Liver (tissue), 9 donors: ENCODE results near the gene DDX24. TPM values are rescaled to one million over a fixed set of nuclear protein-coding genes. Genes with fewer than 3 reads are reported as not detected.

Experiments used
- DNase-seq: peaks from one replicate; pipeline ENCODE4 v3.0.0-alpha.2; 2017; ENCODE audit warnings: low spot score
- H3K27ac ChIP-seq, 2 donors: one replicate each; pipeline ENCODE4 v1.7.0; 2013; ENCODE audit warnings: inconsistent platforms in 2 of 2, low read length in 2 of 2, control low read depth in 1 of 2, low read depth in 1 of 2, mild to moderate bottlenecking in 1 of 2
- H3K27me3 ChIP-seq, 4 donors: one replicate each; pipeline versions ENCODE4 v1.6.1 to v1.7.0; 2013; ENCODE audit warnings: low read length in 3 of 4, inconsistent platforms in 1 of 4, mild to moderate bottlenecking in 1 of 4, moderate library complexity in 1 of 4; ENCODE audit not compliant: control insufficient read depth in 4 of 4, insufficient read depth in 4 of 4
- H3K36me3 ChIP-seq, 4 donors: one replicate each; pipeline versions ENCODE4 v1.6.1 to v1.7.0; 2013; ENCODE audit warnings: low read length in 3 of 4, mild to moderate bottlenecking in 3 of 4, low read depth in 1 of 4, moderate library complexity in 1 of 4; ENCODE audit not compliant: control insufficient read depth in 4 of 4, insufficient read depth in 3 of 4
- H3K4me1 ChIP-seq, 4 donors: one replicate each; pipeline versions ENCODE4 v1.6.1 to v1.7.0; 2013; ENCODE audit warnings: low read length in 3 of 4, mild to moderate bottlenecking in 3 of 4, moderate library complexity in 1 of 4; ENCODE audit not compliant: control insufficient read depth in 4 of 4, insufficient read depth in 4 of 4
- H3K4me3 ChIP-seq, 3 donors: one replicate each; pipeline versions ENCODE4 v1.6.1 to v1.7.0; 2013; ENCODE audit warnings: low read length in 3 of 3, control low read depth in 1 of 3, low read depth in 1 of 3, mild to moderate bottlenecking in 1 of 3
- H3K9ac ChIP-seq, 2 donors: one replicate each; pipeline ENCODE4 v1.7.0; 2013; ENCODE audit warnings: low read length in 2 of 2, mild to moderate bottlenecking in 2 of 2, moderate library complexity in 2 of 2, control low read depth in 1 of 2, low read depth in 1 of 2
- H3K9me3 ChIP-seq, 4 donors: one replicate each; pipeline versions ENCODE4 v1.6.1 to v1.7.0; 2013; ENCODE audit warnings: low read length in 3 of 4; ENCODE audit not compliant: control insufficient read depth in 4 of 4
- EGR1 ChIP-seq, 2 donors: IDR thresholded peaks; 2 replicates each; pipeline ENCODE4 v1.6.1; 2016 to 2018; ENCODE audit warnings: antibody characterized with exemption in 2 of 2, low read depth in 2 of 2
- FOXA2 ChIP-seq: IDR thresholded peaks from 2 replicates; pipeline ENCODE4 v1.6.1; 2016; ENCODE audit warnings: antibody characterized with exemption
- GABPA ChIP-seq, 2 donors: IDR thresholded peaks in 1 of 2; conservative IDR thresholded peaks in 1 of 2; 2 replicates each; pipeline ENCODE4 v1.6.1; 2016; ENCODE audit warnings: antibody characterized with exemption in 2 of 2, mild to moderate bottlenecking in 1 of 2, moderate library complexity in 1 of 2
- HNF4A ChIP-seq, 2 donors: conservative IDR thresholded peaks; 2 replicates each; pipeline ENCODE4 v1.6.1; 2016; ENCODE audit warnings: antibody characterized with exemption in 2 of 2, mild to moderate bottlenecking in 2 of 2
- HNF4G ChIP-seq: IDR thresholded peaks from 2 replicates; pipeline ENCODE4 v1.6.1; 2016; ENCODE audit warnings: antibody characterized with exemption
- JUND ChIP-seq, 2 donors: IDR thresholded peaks; 2 replicates each; pipeline ENCODE4 v1.6.1; 2016; ENCODE audit warnings: antibody characterized with exemption in 2 of 2
- NR2F2 ChIP-seq: IDR thresholded peaks from 2 replicates; pipeline ENCODE4 v1.6.1; 2016; ENCODE audit warnings: antibody characterized with exemption
- RAD21 ChIP-seq, 2 donors: IDR thresholded peaks; 2 replicates each; pipeline ENCODE4 v1.6.1; 2016; ENCODE audit warnings: antibody characterized with exemption in 2 of 2, mild to moderate bottlenecking in 2 of 2
- RXRA ChIP-seq, 2 donors: IDR thresholded peaks; 2 replicates each; pipeline ENCODE4 v1.6.1; 2017 to 2018; ENCODE audit warnings: antibody characterized with exemption in 2 of 2, mild to moderate bottlenecking in 1 of 2
- TAF1 ChIP-seq: conservative IDR thresholded peaks from 2 replicates; pipeline ENCODE4 v1.6.1; 2016; ENCODE audit warnings: antibody characterized with exemption, mild to moderate bottlenecking
- YY1 ChIP-seq: IDR thresholded peaks from 2 replicates; pipeline ENCODE4 v1.6.1; 2016; ENCODE audit warnings: antibody characterized with exemption, mild to moderate bottlenecking
- WGBS: extraction: QIAGEN DNeasy Blood & Tissue Kit; methylation state at CpG from one replicate; pipeline ENCODE4 v1.1.7; 2013; 5-methylcytosine and 5-hydroxymethylcytosine counted together
- polyA plus RNA-seq, 2 donors: library from polyadenylated mRNA; stranded (reverse) in 1 of 2; unstranded in 1 of 2; fragments of 200-250 nt in 1 of 2; fragments of >200 nt in 1 of 2; fragmentation: Nextera tagmentation in 1 of 2; extraction: Ambion mirVana in 1 of 2; gene quantifications; one replicate each; pipeline versions ENCODE4 v1.2.1 to v1.2.3, GENCODE V29; 2013 to 2015
- total RNA-seq, 2 donors: library from RNA; depleted of rRNA; stranded (reverse); fragments of >200 nt; gene quantifications; one replicate each; pipeline ENCODE4 v1.2.3, GENCODE V29; 2014
- TF ChIP-seq, protein P1 (sequence below): IDR thresholded peaks from 2 replicates; pipeline ENCODE4 v1.6.1; 2016; ENCODE audit warnings: antibody characterized with exemption, mild to moderate bottlenecking
- TF ChIP-seq, protein P2 (sequence below): IDR thresholded peaks from 2 replicates; pipeline ENCODE4 v1.6.1; 2016; ENCODE audit warnings: antibody characterized with exemption
- TF ChIP-seq, protein P3 (sequence below): fragments of 150-350 bp; IDR thresholded peaks from 2 replicates; pipeline ENCODE4 v1.5.1; 2017; ENCODE audit warnings: improper control_type of control experiment, low read depth, low read length; ENCODE audit not compliant: missing input control
- TF ChIP-seq, protein P4 (sequence below): IDR thresholded peaks from 2 replicates; pipeline ENCODE4 v1.6.1; 2016; ENCODE audit warnings: antibody characterized with exemption
- TF ChIP-seq, protein P5 (sequence below): IDR thresholded peaks from 2 replicates; pipeline ENCODE4 v1.6.1; 2016; ENCODE audit warnings: antibody characterized with exemption
- donor health status: healthy.
- donor health status: healthy.
- donor health status: healthy.
- donor health status: healthy.
- donor health status: healthy.

DDX24 gene
- total and polyA plus RNA-seq, 4 donors = 33.8 to 59.7 (median 47.8) TPM

DNA sequence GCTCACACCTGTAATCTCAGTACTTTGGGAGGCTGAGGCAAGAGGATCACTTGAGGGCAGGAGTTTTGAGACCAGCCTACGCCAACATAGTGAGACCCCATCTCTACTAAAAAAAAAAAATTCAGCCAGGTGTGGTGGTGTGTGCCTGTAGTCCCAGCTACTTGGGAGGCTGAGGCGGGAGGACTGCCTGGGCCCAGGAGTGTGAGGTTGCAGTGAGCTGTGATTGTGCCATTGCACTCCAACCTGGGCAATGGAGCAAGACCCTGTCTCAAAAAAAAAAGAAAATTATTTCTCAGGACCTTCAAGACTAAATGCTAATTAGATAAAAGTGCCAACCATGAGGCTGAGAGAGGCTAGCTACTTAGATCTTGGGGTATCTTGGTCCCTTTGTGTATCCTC is 31.4 kb downstream of the DDX24 start:
- Histone ChIP-seq H3K4me3 (no peak overlapping the region), H3K27me3 (no peaks in the 10 kb centered on the region), H3K9me3 (no peaks in the 10 kb centered on the region), H3K36me3 (peaks cover 13 to 82% (median 53%) of the 10 kb centered on the region in 4 donors), H3K9ac (no peak overlapping the region), H3K4me1 (peaks cover 0 to 14% (median 4%) of the 10 kb centered on the region in 4 donors), H3K27ac (no peak overlapping the region)
- 96% methylated on average over 2 of the region's 2 CpGs for WGBS
- DNase-seq = no peak
- TF ChIP-seq RAD21 (IDR thresholded peaks at IDR 0.05) (no peak), JUND (IDR thresholded peaks at IDR 0.05) (no peak), GABPA (IDR thresholded peaks at IDR 0.05 in 1 of 2, conservative IDR thresholded peaks at IDR 0.05 in 1 of 2) (no peak), FOXA2 (no peak), HNF4G (no peak), RXRA (IDR thresholded peaks at IDR 0.05) (no peak), NR2F2 (no peak), HNF4A (conservative IDR thresholded peaks at IDR 0.05) (no peak)
- TF ChIP-seq, protein P1, sequence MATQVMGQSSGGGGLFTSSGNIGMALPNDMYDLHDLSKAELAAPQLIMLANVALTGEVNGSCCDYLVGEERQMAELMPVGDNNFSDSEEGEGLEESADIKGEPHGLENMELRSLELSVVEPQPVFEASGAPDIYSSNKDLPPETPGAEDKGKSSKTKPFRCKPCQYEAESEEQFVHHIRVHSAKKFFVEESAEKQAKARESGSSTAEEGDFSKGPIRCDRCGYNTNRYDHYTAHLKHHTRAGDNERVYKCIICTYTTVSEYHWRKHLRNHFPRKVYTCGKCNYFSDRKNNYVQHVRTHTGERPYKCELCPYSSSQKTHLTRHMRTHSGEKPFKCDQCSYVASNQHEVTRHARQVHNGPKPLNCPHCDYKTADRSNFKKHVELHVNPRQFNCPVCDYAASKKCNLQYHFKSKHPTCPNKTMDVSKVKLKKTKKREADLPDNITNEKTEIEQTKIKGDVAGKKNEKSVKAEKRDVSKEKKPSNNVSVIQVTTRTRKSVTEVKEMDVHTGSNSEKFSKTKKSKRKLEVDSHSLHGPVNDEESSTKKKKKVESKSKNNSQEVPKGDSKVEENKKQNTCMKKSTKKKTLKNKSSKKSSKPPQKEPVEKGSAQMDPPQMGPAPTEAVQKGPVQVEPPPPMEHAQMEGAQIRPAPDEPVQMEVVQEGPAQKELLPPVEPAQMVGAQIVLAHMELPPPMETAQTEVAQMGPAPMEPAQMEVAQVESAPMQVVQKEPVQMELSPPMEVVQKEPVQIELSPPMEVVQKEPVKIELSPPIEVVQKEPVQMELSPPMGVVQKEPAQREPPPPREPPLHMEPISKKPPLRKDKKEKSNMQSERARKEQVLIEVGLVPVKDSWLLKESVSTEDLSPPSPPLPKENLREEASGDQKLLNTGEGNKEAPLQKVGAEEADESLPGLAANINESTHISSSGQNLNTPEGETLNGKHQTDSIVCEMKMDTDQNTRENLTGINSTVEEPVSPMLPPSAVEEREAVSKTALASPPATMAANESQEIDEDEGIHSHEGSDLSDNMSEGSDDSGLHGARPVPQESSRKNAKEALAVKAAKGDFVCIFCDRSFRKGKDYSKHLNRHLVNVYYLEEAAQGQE = no peak
- TF ChIP-seq, protein P2, sequence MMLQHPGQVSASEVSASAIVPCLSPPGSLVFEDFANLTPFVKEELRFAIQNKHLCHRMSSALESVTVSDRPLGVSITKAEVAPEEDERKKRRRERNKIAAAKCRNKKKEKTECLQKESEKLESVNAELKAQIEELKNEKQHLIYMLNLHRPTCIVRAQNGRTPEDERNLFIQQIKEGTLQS = no peak

DNA sequence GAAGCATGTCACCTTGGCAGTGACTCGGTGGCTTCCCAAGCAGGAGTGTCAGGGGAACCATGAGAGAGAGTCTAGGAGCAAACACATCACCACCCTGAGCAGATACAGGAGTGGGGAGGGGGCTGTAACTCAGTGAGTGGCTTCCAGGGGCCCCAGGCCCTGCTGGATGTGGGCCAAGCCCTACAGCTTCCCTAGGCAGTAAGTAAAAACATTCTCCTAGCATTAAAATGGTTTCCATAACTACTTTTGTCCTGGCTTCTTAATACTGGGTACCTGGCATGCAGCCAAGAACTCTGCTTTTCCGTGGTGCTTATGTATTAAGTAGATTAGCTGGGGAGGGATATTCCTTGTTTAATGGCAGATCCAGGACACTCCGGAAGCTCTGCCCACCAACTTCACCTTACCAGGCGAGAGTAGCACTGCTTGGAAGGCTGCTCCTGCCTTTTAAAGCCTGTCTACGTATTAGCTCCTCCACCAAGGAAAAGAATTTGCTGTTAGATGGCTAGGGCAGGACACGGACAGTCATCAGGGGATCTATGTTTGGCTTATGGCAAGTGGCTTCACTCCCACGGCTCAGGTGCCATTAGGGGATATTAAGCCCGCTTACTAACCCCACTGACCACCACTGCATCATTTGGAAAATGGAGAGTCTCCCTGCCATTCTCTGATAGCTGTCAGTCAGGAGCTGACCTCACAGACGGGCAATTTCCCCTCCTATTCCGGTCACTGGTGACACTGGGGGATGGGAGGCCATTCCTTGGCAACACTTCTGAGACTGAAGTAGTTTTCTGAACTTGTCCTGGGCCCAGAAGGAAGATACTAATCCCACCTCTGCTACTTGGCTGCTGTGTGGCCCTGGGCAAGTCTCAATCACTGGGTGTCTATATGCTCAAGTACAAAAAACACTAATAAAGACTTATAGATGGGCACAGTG is 32.0 kb downstream of the DDX24 start:
- no peak overlapping the region for H3K4me3 ChIP-seq
- H3K36me3 ChIP-seq = peaks cover 8 to 81% (median 50%) of the 10 kb centered on the region in 4 donors
- no peak overlapping the region for H3K27ac ChIP-seq
- H3K27me3 ChIP-seq = no peaks in the 10 kb centered on the region
- WGBS = 90% methylated on average over 10 of the region's 10 CpGs
- no peak for TF ChIP-seq HNF4G
- no peak for TF ChIP-seq JUND (IDR thresholded peaks at IDR 0.05)
- no peak for TF ChIP-seq YY1
- no peak for TF ChIP-seq RAD21 (IDR thresholded peaks at IDR 0.05)
- TF ChIP-seq, protein P3, sequence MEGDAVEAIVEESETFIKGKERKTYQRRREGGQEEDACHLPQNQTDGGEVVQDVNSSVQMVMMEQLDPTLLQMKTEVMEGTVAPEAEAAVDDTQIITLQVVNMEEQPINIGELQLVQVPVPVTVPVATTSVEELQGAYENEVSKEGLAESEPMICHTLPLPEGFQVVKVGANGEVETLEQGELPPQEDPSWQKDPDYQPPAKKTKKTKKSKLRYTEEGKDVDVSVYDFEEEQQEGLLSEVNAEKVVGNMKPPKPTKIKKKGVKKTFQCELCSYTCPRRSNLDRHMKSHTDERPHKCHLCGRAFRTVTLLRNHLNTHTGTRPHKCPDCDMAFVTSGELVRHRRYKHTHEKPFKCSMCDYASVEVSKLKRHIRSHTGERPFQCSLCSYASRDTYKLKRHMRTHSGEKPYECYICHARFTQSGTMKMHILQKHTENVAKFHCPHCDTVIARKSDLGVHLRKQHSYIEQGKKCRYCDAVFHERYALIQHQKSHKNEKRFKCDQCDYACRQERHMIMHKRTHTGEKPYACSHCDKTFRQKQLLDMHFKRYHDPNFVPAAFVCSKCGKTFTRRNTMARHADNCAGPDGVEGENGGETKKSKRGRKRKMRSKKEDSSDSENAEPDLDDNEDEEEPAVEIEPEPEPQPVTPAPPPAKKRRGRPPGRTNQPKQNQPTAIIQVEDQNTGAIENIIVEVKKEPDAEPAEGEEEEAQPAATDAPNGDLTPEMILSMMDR = no peak
- TF ChIP-seq EGR1 (IDR thresholded peaks at IDR 0.05; ENCODE audit: low read depth in 2 of 2) = no peak
- TF ChIP-seq, protein P4, sequence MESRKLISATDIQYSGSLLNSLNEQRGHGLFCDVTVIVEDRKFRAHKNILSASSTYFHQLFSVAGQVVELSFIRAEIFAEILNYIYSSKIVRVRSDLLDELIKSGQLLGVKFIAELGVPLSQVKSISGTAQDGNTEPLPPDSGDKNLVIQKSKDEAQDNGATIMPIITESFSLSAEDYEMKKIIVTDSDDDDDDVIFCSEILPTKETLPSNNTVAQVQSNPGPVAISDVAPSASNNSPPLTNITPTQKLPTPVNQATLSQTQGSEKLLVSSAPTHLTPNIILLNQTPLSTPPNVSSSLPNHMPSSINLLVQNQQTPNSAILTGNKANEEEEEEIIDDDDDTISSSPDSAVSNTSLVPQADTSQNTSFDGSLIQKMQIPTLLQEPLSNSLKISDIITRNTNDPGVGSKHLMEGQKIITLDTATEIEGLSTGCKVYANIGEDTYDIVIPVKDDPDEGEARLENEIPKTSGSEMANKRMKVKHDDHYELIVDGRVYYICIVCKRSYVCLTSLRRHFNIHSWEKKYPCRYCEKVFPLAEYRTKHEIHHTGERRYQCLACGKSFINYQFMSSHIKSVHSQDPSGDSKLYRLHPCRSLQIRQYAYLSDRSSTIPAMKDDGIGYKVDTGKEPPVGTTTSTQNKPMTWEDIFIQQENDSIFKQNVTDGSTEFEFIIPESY = no peak
- TF ChIP-seq, protein P2 = no peak
- no peak for TF ChIP-seq TAF1
- TF ChIP-seq FOXA2 = no peak
- TF ChIP-seq, protein P5, sequence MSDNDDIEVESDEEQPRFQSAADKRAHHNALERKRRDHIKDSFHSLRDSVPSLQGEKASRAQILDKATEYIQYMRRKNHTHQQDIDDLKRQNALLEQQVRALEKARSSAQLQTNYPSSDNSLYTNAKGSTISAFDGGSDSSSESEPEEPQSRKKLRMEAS = no peak
- no peak for TF ChIP-seq NR2F2
- TF ChIP-seq, protein P1 = no peak
- TF ChIP-seq HNF4A (conservative IDR thresholded peaks at IDR 0.05) = no peak
- H3K9ac ChIP-seq = no peak overlapping the region
- peaks cover 0 to 14% (median 3%) of the 10 kb centered on the region in 4 donors for H3K4me1 ChIP-seq
- no peaks in the 10 kb centered on the region for H3K9me3 ChIP-seq
- no peak for DNase-seq
